ENCODE data around the gene TMEM170B.

GRCh38 chr6:11490996-11491395 lies 46.6 kb upstream of the TMEM170B start:
- no peak for TF ChIP-seq CTCF (IDR thresholded peaks at IDR 0.05)
- no peak for TF ChIP-seq POLR2A (IDR thresholded peaks at IDR 0.05)
- no peak for TF ChIP-seq POLR2AphosphoS5 (IDR thresholded peaks at IDR 0.05)
